GM18505 (cell line): ENCODE measurements around the gene PSD4.

ENCODE experiments used
- ATAC-seq: cut with Tn5 transposase; IDR thresholded peaks from one replicate; pipeline ENCODE4 v1.9.1; 2021; ENCODE audit not compliant: unreplicated experiment
- POLR2A ChIP-seq: IDR thresholded peaks from 4 replicates; pipeline ENCODE4 v1.6.1; 2011; ENCODE audit warnings: borderline replicate concordance; ENCODE audit not compliant: insufficient read depth, insufficient read length; ENCODE audit errors: extremely low read depth

PSD4 gene

DNA sequence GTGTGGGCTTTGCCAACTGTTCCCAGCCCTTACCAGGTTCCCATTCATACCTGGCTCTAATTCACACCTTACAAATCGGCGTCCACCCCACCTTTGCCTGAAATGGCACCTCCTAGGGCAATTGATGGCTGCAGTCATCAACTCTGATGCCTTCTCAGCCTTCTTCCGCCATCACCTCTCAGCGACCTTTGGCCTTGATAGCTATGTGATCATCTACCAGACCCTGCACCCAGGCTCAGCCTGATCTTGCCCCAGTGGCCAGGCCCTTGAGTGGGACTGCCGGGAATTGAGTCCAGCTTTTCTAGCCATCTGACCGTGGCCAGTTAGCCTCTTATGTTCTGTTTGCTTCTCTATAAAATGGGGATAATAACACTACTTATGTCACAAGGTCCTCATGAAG lies 32.5 kb downstream of the PSD4 start:
- no peak for ATAC-seq

DNA sequence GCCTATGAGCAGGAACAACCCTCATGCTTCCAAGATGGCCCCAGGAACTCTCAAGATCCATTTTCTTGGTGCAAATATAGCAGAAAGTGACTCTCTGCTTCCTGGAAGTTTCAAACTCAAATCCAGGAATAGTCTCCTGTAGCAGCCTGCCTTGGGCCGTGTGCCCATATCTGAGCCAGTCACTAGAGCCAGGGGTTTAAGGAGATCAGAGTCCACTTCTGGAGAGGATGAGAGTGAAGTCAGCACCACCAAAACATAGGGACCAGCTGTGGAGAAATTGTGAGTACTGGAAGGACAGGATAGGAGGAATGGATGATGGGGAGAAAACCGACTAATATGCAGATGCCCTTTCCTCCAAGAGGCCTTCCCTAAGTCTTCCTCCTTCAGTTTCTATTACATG lies 33.2 kb downstream of the PSD4 start:
- no peak for TF ChIP-seq POLR2A
- no peak for ATAC-seq

More for the DNA sequence above, 32.5 kb downstream of the PSD4 start:
- no peak for TF ChIP-seq POLR2A

GRCh38 chr2:113208396-113208795 lies 34.6 kb downstream of the PSD4 start:
- ATAC-seq: no peak
- no peak for TF ChIP-seq POLR2A

GRCh38 chr2:113209011-113209645 lies 35.4 kb downstream of the PSD4 start:
- ATAC-seq: no peak
- TF ChIP-seq POLR2A: no peak

GRCh38 chr2:113209646-113210171 lies 35.9 kb downstream of the PSD4 start:
- no peak for TF ChIP-seq POLR2A
- no peak for ATAC-seq

- ATAC-seq: no peak
- TF ChIP-seq POLR2A: no peak
These were observed 37.7 kb downstream of the PSD4 start for GRCh38 chr2:113211226-113212105.

GRCh38 chr2:113212245-113213060 lies 38.7 kb downstream of the PSD4 start:
- TF ChIP-seq POLR2A: no peak
- no peak for ATAC-seq

- no peak for ATAC-seq
These were observed 39.5 kb downstream of the PSD4 start for GRCh38 chr2:113213061-113213930.

GRCh38 chr2:113214141-113214540 lies 40.4 kb downstream of the PSD4 start:
- no peak for ATAC-seq

More at GRCh38 chr2:113213061-113213930, 39.5 kb downstream of the PSD4 start:
- TF ChIP-seq POLR2A: no peak

DNA sequence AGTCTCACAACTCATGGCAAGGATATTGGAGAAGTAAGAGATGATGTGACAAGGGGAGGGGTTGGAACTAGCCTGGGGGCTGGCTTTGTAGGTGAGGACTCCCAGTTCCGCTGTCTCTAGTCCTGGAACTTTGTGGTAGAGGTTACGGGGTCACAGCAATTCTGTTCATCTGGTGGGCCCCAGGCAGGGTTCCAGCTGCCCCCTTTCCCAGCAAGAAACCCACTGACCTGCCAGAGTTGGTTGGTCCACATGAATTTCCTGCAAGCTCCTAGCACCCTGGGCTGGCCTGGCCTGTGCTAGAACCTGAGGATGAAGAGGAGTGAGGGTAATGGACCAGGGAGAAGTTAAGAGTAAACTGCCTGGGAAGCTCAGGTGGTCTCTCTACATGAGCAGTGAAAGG lies 41.3 kb downstream of the PSD4 start:
- ATAC-seq: no peak
- TF ChIP-seq POLR2A: no peak

More at GRCh38 chr2:113214141-113214540, 40.4 kb downstream of the PSD4 start:
- no peak for TF ChIP-seq POLR2A

DNA sequence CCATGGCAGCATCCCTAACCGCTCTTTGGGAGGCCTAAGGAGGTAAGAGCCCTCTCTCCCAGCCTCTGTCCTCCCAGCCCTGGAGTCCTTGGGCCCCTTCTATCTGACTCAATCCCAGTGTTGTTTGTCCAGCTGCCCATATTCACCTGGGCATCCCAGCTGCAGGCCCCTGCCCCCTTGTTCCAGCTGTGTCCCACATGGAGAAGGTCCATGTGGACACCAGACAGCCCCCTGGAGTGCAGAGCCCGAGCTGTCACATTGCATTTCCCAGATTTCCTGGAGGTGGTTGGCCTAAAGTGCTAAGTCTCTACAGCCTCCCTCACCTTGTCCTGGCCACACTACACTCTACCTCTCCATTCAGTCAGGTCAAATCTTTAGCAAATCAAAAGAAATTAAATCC lies 42.5 kb downstream of the PSD4 start:
- no peak for ATAC-seq
- TF ChIP-seq POLR2A: no peak

- no peak for ATAC-seq
- TF ChIP-seq POLR2A: no peak
These were observed 43.2 kb downstream of the PSD4 start for GRCh38 chr2:113216891-113217454.
